ENCODE results near the gene LRGUK. TPM values are rescaled to one million over a fixed set of nuclear protein-coding genes. Genes with fewer than 3 reads are reported as not detected.

LRGUK gene
- total and polyA plus RNA-seq, 2 of the 8 experiments (the other 6 are each of a cell fraction or from before 2014, with no cell fraction given): 1.5 to 3.6 TPM

DNA sequence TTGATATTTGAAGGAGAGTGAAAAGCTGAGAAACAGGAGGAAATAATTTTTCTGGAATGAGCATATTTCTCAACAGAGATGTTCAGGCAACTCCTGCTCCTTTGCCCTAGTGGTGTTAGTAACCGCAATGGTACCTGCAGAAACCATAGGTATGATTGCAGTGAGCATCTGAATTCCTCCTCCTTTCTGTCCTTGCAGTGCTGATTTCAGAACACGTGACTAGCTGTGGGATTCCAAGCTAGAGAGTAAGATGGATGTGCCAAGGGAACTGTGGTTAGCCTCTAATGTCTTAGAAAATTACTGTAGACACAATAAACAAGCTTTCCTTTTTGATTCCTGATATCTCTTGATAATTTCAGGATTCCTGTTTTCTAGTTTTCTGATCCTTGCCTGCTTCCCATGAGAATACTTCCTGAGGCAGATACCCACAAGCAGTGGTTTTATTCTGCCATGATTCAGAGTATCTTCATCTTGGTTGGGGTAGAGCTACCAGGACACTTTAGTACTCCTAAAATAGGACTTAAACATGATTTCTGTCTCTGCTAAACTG, 27.5 kb downstream of the LRGUK start (continued):
- no peak for TF ChIP-seq CHD7 (IDR thresholded peaks at IDR 0.05; ENCODE audit: insufficient replicate concordance, low read length)
- no peak for TF ChIP-seq CTCF (IDR thresholded peaks at IDR 0.05; ENCODE audit: control extremely low read depth in 1 of 3, insufficient read depth in 1 of 3, low read depth in 1 of 3, low read length in 3 of 3)
- no peak for TF ChIP-seq SIRT6 (IDR thresholded peaks at IDR 0.05; ENCODE audit: low read length)
- no peak for TF ChIP-seq CHD1 (IDR thresholded peaks at IDR 0.05; ENCODE audit: low read depth, low read length)
- TF ChIP-seq CTBP2 (IDR thresholded peaks at IDR 0.05; ENCODE audit: borderline replicate concordance, insufficient read depth, insufficient read length, low read length): no peak
- TF ChIP-seq RBBP5 (IDR thresholded peaks at IDR 0.05; ENCODE audit: borderline replicate concordance, low read depth, low read length): no peak
- no peak for TF ChIP-seq ASH2L (IDR thresholded peaks at IDR 0.05; ENCODE audit: low read length)
- no peak for TF ChIP-seq TCF12 (IDR thresholded peaks at IDR 0.05; ENCODE audit: low read depth, low read length)
- TF ChIP-seq CBX8 (IDR thresholded peaks at IDR 0.05; ENCODE audit: borderline replicate concordance, low read depth, low read length): no peak
